Left renal cortex interstitium (tissue), 4 donors: ENCODE results near the gene KIAA0513. TPM values are rescaled to one million over a fixed set of nuclear protein-coding genes. Genes with fewer than 3 reads are reported as not detected.
A peak's percentile ranks its signal among the peaks of the same experiment; 100 is the strongest.
"Not testable (repeated sequence)": the region's sequence is repeated elsewhere in the genome, so short reads cannot be mapped to it uniquely, and the experiment has no call there.

Experiments used
- DNase-seq, 4 donors: peaks; one replicate each; pipeline ENCODE4 v3.0.0-alpha.2; 2013; ENCODE audit warnings: low read depth in 4 of 4, low spot score in 2 of 4, missing footprints in 1 of 4
- polyA plus RNA-seq, 4 donors: library from polyadenylated mRNA; unstranded; fragments of 120-200 nt; gene quantifications; one replicate each; pipeline ENCODE4 v1.2.1, GENCODE V29; 2013; ENCODE audit not compliant: insufficient read length in 4 of 4

KIAA0513 gene
- polyA plus RNA-seq, 4 donors = 4.7 to 5.6 (median 5.4) TPM

- no peak for DNase-seq
These were observed 75.8 kb downstream of the KIAA0513 start for GRCh38 chr16:85103114-85104079.

GRCh38 chr16:85104147-85104546, 76.6 kb downstream of the KIAA0513 start:
- DNase-seq = no peak

GRCh38 chr16:85104821-85105391, 77.3 kb downstream of the KIAA0513 start:
- DNase-seq = no peak

- no peak for DNase-seq
These were observed 77.9 kb downstream of the KIAA0513 start for GRCh38 chr16:85105475-85105874.

GRCh38 chr16:85107083-85107482, 79.5 kb downstream of the KIAA0513 start:
- no peak for DNase-seq

- no peak for DNase-seq
These were observed 79.9 kb downstream of the KIAA0513 start for GRCh38 chr16:85107532-85107931.

- no peak for DNase-seq
These were observed 82.5 kb downstream of the KIAA0513 start for GRCh38 chr16:85110105-85110504.

GRCh38 chr16:85111184-85111583, 83.6 kb downstream of the KIAA0513 start:
- DNase-seq = no peak

- DNase-seq = no peak
These were observed 84.8 kb downstream of the KIAA0513 start, which contains the start of gene CIBAR2 for GRCh38 chr16:85112364-85112763. Gene CIBAR2, minus strand, starts transcription at chr16:85112472. Its CDS starts 120 bp downstream, at chr16:85112352.

- DNase-seq = no peak
These were observed 85.7 kb downstream of the KIAA0513 start for GRCh38 chr16:85113168-85113733.

- no peak for DNase-seq
These were observed 86.3 kb downstream of the KIAA0513 start for GRCh38 chr16:85113913-85114312.

GRCh38 chr16:85114909-85115567, 87.4 kb downstream of the KIAA0513 start:
- DNase-seq = peak in 2 of 4 donors; percentile 75 to 85

GRCh38 chr16:85117418-85117817, 89.8 kb downstream of the KIAA0513 start:
- no peak for DNase-seq

- no peak for DNase-seq
These were observed 92.4 kb downstream of the KIAA0513 start for GRCh38 chr16:85120006-85120340.

GRCh38 chr16:85123441-85123840, 95.8 kb downstream of the KIAA0513 start:
- DNase-seq = not testable (repeated sequence)

- DNase-seq = no peak
These were observed 96.5 kb downstream of the KIAA0513 start for GRCh38 chr16:85123891-85124635.

GRCh38 chr16:85124636-85125346, 97.2 kb downstream of the KIAA0513 start:
- DNase-seq = no peak

- DNase-seq = no peak
These were observed 98.2 kb downstream of the KIAA0513 start for GRCh38 chr16:85125570-85126393.

- no peak for DNase-seq
These were observed 98.8 kb downstream of the KIAA0513 start for GRCh38 chr16:85126394-85126704.
